ENCODE data around the gene RAB11FIP2.

Gene RAB11FIP2

GRCh38 chr10:117969592-117969991 is 77.1 kb downstream of the RAB11FIP2 start:
- H3K9ac ChIP-seq (ENCODE audit: low read length), result no peak overlapping the region
- no peaks in the 10 kb centered on the region for H3K9me3 ChIP-seq (ENCODE audit: control insufficient read depth, low read length)
- no peaks in the 10 kb centered on the region for H3K36me3 ChIP-seq (ENCODE audit: control insufficient read depth, insufficient read depth, low read length)
- no peaks in the 10 kb centered on the region for H3K27me3 ChIP-seq (ENCODE audit: control insufficient read depth, insufficient read depth, low read length)
- H3K4me1 ChIP-seq (ENCODE audit: control insufficient read depth, insufficient read depth, low read length), result no peaks in the 10 kb centered on the region
- no peak overlapping the region for H3K4me3 ChIP-seq (ENCODE audit: low read length)

DNA sequence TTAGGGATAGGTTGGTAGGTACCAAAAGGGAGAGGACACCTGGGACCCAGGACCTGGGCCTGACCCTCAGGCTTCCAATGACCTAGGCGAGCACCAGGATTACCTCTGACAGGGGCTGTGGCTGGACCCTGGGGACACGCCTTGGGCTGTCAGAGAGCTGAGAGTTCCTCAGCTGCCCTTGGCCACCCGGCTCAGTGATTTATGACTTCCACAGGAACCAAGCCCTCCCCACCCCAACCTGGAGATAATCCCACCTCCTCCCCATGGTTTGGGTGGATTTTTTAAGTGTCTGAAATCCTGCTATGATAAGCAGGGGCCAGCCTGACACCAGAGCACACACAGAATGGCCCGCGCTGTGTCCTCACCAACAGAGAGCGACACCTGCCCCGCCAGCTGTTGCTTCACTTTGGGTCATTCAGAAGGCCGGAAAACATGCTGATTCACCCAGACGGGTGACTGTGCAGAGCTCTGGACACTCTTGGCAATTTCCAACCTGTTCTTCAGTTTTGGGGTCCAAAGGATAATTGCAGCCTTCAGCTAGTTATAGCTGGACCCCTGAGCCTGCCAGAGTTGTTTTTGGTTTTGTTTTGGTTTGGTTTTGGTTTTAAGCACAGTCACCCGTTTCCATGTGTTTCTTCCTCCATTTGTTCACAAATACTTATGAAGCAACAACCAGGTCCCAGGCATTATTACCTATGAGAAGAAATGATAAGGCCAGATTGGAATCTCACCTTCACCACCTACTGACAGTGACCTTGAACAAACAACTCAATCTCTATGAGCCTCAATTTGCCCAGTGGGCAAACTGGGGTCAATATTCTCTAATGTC is 78.2 kb downstream of the RAB11FIP2 start:
- Histone ChIP-seq H3K27me3 (ENCODE audit: control insufficient read depth, insufficient read depth, low read length) (no peaks in the 10 kb centered on the region), H3K36me3 (ENCODE audit: control insufficient read depth, insufficient read depth, low read length) (no peaks in the 10 kb centered on the region), H3K9ac (ENCODE audit: low read length) (no peak overlapping the region), H3K4me3 (ENCODE audit: low read length) (no peak overlapping the region), H3K4me1 (ENCODE audit: control insufficient read depth, insufficient read depth, low read length) (no peaks in the 10 kb centered on the region), H3K9me3 (ENCODE audit: control insufficient read depth, low read length) (no peaks in the 10 kb centered on the region)

DNA sequence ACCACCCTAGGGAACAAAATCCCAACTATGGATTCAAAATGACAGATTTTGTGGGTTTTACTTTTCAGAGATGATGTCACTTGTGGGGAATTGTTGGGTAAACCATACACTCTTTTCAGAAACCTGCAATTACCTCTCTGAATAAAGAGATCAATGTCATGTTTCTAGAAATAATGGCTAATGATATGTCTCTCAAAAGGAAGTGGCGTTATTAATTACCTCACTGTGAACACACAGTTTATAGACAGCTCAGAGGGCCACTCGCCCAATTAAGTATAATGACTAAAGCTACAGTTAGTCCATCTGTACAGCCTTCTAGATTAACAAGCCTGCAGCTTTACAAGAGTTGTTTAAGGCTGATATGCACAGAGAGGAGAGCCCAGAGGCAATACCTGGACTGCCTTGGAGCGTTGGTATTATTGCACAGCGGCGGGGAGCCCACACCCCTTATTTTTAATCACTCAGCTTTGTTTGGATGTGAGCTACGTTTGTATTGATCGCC is 79.5 kb downstream of the RAB11FIP2 start:
- Histone ChIP-seq H3K27me3 (ENCODE audit: control insufficient read depth, insufficient read depth, low read length) (no peaks in the 10 kb centered on the region), H3K36me3 (ENCODE audit: control insufficient read depth, insufficient read depth, low read length) (no peaks in the 10 kb centered on the region), H3K9ac (ENCODE audit: low read length) (no peak overlapping the region), H3K9me3 (ENCODE audit: control insufficient read depth, low read length) (no peaks in the 10 kb centered on the region), H3K4me3 (ENCODE audit: low read length) (no peak overlapping the region), H3K4me1 (ENCODE audit: control insufficient read depth, insufficient read depth, low read length) (no peaks in the 10 kb centered on the region)

GRCh38 chr10:117965984-117966383 is 80.8 kb downstream of the RAB11FIP2 start:
- Histone ChIP-seq H3K4me3 (ENCODE audit: low read length) (no peak overlapping the region), H3K36me3 (ENCODE audit: control insufficient read depth, insufficient read depth, low read length) (no peaks in the 10 kb centered on the region), H3K9ac (ENCODE audit: low read length) (no peak overlapping the region), H3K9me3 (ENCODE audit: control insufficient read depth, low read length) (no peaks in the 10 kb centered on the region), H3K27me3 (ENCODE audit: control insufficient read depth, insufficient read depth, low read length) (no peaks in the 10 kb centered on the region), H3K4me1 (ENCODE audit: control insufficient read depth, insufficient read depth, low read length) (no peaks in the 10 kb centered on the region)

DNA sequence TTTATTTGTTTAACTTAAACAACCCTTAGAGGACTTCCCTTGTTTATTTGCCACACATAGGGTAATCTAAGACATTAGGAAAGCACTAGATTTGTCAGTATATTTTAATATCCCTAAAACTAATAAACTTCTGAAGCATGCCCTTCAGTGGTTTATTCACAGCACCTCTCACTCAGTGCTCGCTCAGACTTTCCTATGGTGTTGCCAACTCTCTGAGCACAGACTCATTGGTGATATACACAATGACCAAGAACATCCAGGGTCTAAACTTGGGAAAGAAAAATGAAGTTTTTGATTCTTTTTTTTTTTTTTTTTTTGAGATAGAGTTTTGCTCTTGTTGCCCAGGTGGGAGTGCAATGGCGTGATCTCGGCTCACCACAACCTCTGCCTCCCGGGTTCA is 82.2 kb downstream of the RAB11FIP2 start:
- H3K9ac ChIP-seq (ENCODE audit: low read length), result no peak overlapping the region
- H3K36me3 ChIP-seq (ENCODE audit: control insufficient read depth, insufficient read depth, low read length), result no peaks in the 10 kb centered on the region
- no peaks in the 10 kb centered on the region for H3K4me1 ChIP-seq (ENCODE audit: control insufficient read depth, insufficient read depth, low read length)
- H3K9me3 ChIP-seq (ENCODE audit: control insufficient read depth, low read length), result no peaks in the 10 kb centered on the region
- no peak overlapping the region for H3K4me3 ChIP-seq (ENCODE audit: low read length)
- H3K27me3 ChIP-seq (ENCODE audit: control insufficient read depth, insufficient read depth, low read length), result no peaks in the 10 kb centered on the region

DNA sequence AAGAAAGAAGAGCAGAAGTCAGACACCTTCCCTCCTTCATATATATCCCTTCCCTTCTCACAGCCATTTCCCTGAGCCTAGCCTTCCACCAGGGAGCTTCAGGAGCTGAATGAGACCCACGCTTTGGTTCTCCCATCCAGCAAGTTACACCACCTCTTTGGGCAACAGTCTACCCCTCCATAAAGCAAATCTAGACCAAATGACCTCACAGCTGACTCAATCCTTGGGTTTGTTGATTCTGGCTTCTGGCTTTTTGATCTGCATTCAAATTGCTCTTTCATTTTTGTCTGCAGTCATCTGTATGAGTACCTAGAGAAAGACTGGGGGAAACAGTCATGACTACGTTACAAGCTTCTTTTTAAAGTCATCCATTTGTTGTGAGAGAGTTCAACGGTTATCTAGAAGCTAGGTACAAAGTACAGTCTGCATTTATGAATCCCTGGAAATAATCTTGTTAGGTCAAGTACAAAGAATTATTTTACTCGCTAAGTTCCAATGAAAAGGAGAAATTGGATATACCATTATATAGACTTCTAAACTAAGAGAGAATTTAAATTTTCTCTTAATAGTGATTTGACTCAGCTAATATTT is 86.3 kb downstream of the RAB11FIP2 start:
- Histone ChIP-seq H3K4me3 (ENCODE audit: low read length) (no peak overlapping the region), H3K9me3 (ENCODE audit: control insufficient read depth, low read length) (no peaks in the 10 kb centered on the region), H3K27me3 (ENCODE audit: control insufficient read depth, insufficient read depth, low read length) (no peaks in the 10 kb centered on the region), H3K4me1 (ENCODE audit: control insufficient read depth, insufficient read depth, low read length) (no peaks in the 10 kb centered on the region), H3K9ac (ENCODE audit: low read length) (no peak overlapping the region), H3K36me3 (ENCODE audit: control insufficient read depth, insufficient read depth, low read length) (no peaks in the 10 kb centered on the region)

GRCh38 chr10:117956972-117957371 is 89.8 kb downstream of the RAB11FIP2 start:
- no peak overlapping the region for H3K4me3 ChIP-seq (ENCODE audit: low read length)
- H3K36me3 ChIP-seq (ENCODE audit: control insufficient read depth, insufficient read depth, low read length), result no peaks in the 10 kb centered on the region
- no peaks in the 10 kb centered on the region for H3K9me3 ChIP-seq (ENCODE audit: control insufficient read depth, low read length)
- H3K4me1 ChIP-seq (ENCODE audit: control insufficient read depth, insufficient read depth, low read length), result no peaks in the 10 kb centered on the region
- no peak overlapping the region for H3K9ac ChIP-seq (ENCODE audit: low read length)
- no peaks in the 10 kb centered on the region for H3K27me3 ChIP-seq (ENCODE audit: control insufficient read depth, insufficient read depth, low read length)

- Histone ChIP-seq H3K27me3 (ENCODE audit: control insufficient read depth, insufficient read depth, low read length) (no peaks in the 10 kb centered on the region), H3K4me3 (ENCODE audit: low read length) (no peak overlapping the region), H3K36me3 (ENCODE audit: control insufficient read depth, insufficient read depth, low read length) (no peaks in the 10 kb centered on the region), H3K9me3 (ENCODE audit: control insufficient read depth, low read length) (no peaks in the 10 kb centered on the region), H3K9ac (ENCODE audit: low read length) (no peak overlapping the region), H3K4me1 (ENCODE audit: control insufficient read depth, insufficient read depth, low read length) (no peaks in the 10 kb centered on the region)
Observed at GRCh38 chr10:117955176-117955575, 91.6 kb downstream of the RAB11FIP2 start.
